ENCODE results near the gene FOXO3.

GRCh38 chr6:108661430-108661829 lies 100.7 kb downstream of the FOXO3 start:
- TF ChIP-seq, protein P1, sequence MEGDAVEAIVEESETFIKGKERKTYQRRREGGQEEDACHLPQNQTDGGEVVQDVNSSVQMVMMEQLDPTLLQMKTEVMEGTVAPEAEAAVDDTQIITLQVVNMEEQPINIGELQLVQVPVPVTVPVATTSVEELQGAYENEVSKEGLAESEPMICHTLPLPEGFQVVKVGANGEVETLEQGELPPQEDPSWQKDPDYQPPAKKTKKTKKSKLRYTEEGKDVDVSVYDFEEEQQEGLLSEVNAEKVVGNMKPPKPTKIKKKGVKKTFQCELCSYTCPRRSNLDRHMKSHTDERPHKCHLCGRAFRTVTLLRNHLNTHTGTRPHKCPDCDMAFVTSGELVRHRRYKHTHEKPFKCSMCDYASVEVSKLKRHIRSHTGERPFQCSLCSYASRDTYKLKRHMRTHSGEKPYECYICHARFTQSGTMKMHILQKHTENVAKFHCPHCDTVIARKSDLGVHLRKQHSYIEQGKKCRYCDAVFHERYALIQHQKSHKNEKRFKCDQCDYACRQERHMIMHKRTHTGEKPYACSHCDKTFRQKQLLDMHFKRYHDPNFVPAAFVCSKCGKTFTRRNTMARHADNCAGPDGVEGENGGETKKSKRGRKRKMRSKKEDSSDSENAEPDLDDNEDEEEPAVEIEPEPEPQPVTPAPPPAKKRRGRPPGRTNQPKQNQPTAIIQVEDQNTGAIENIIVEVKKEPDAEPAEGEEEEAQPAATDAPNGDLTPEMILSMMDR (IDR thresholded peaks at IDR 0.05; ENCODE audit: insufficient read depth, low read depth, low read length), result no peak
- no peak for TF ChIP-seq EZH2 (IDR thresholded peaks at IDR 0.05; ENCODE audit: insufficient read depth, low read length)
